SJCRH30 (cell line): ENCODE measurements around the gene MEX3C. TPM values are rescaled to one million over a fixed set of nuclear protein-coding genes. Genes with fewer than 3 reads are reported as not detected.
A peak's percentile ranks its signal among the peaks of the same experiment; 100 is the strongest.

ENCODE experiments used
- DNase-seq, 2 experiments: peaks; one replicate each; pipeline ENCODE4 v3.0.0-alpha.2; 2015 to 2020
- H3K27ac ChIP-seq: fragments of 250-450 bp; sonication (Bioruptor Pico); 2 replicates; pipeline ENCODE4 v1.5.1; 2020; ENCODE audit warnings: mild to moderate bottlenecking, moderate library complexity
- H3K27me3 ChIP-seq: fragments of 250-450 bp; sonication (Bioruptor Pico); 2 replicates; pipeline ENCODE4 v1.5.1; 2020; ENCODE audit warnings: mild to moderate bottlenecking, moderate library complexity
- H3K36me3 ChIP-seq: fragments of 250-450 bp; sonication (Bioruptor Pico); 2 replicates; pipeline ENCODE4 v1.5.1; 2020; ENCODE audit warnings: mild to moderate bottlenecking, moderate library complexity
- H3K4me1 ChIP-seq: fragments of 250-450 bp; sonication (Bioruptor Pico); 2 replicates; pipeline ENCODE4 v1.5.1; 2020; ENCODE audit warnings: mild to moderate bottlenecking, moderate library complexity
- H3K4me3 ChIP-seq: fragments of 250-450 bp; sonication (Bioruptor Pico); 2 replicates; pipeline ENCODE4 v1.5.1; 2020; ENCODE audit warnings: mild to moderate bottlenecking, moderate library complexity
- H3K9me3 ChIP-seq: fragments of 250-450 bp; sonication (Bioruptor Pico); replicated peaks from 2 replicates; pipeline ENCODE4 v1.5.1; 2020; ENCODE audit warnings: mild to moderate bottlenecking, moderate library complexity
- total RNA-seq: library from RNA; depleted of rRNA; stranded (reverse); fragments of >200 nt; shearing (Covaris generic); gene quantifications from 2 replicates; pipeline ENCODE4 v1.2.3, GENCODE V29; 2014; rRNA removed

Gene MEX3C
- 68.2 and 68.4 TPM in 2 replicates for total RNA-seq

- no peaks in the 10 kb centered on the region for H3K9me3 ChIP-seq
- H3K36me3 ChIP-seq, result peaks cover 25% of the 10 kb centered on the region
- peak within 1 kb of the TSS; percentile 89 for H3K27ac ChIP-seq
- peak within 1 kb of the TSS; percentile 96 for H3K4me3 ChIP-seq
- peak; percentile 98 to 99 for DNase-seq
- H3K4me1 ChIP-seq, result peaks cover 8% of the 10 kb centered on the region; the same call in 1 of the 2 replicates
- H3K27me3 ChIP-seq, result no peaks in the 10 kb centered on the region
Observed at GRCh38 chr18:51197661-51198424, at the start of gene MEX3C. Gene MEX3C (minus strand): TSS chr18:51197681. CDS start chr18:51197320, 361 bp downstream.

GRCh38 chr18:51241226-51241625, 43.7 kb upstream of the MEX3C start:
- Histone ChIP-seq H3K9me3 (no peaks in the 10 kb centered on the region), H3K27me3 (no peaks in the 10 kb centered on the region), H3K4me3 (no peak overlapping the region), H3K4me1 (peaks cover 3% of the 10 kb centered on the region; the same call in 1 of the 2 replicates), H3K36me3 (no peaks in the 10 kb centered on the region), H3K27ac (no peak overlapping the region)
- no peak for DNase-seq

GRCh38 chr18:51236225-51236624, 38.7 kb upstream of the MEX3C start:
- no peaks in the 10 kb centered on the region for H3K9me3 ChIP-seq
- peak; percentile 51 to 68 for DNase-seq
- no peaks in the 10 kb centered on the region for H3K36me3 ChIP-seq
- peaks cover 19% of the 10 kb centered on the region for H3K4me1 ChIP-seq
- H3K27ac ChIP-seq, result no peak overlapping the region
- no peak overlapping the region for H3K4me3 ChIP-seq
- no peaks in the 10 kb centered on the region for H3K27me3 ChIP-seq

- Histone ChIP-seq H3K36me3 (no peaks in the 10 kb centered on the region), H3K4me3 (no peak overlapping the region), H3K9me3 (no peaks in the 10 kb centered on the region), H3K27me3 (no peaks in the 10 kb centered on the region), H3K27ac (no peak overlapping the region), H3K4me1 (peaks cover 19% of the 10 kb centered on the region)
- peak; percentile 39 to 45 for DNase-seq
Observed at GRCh38 chr18:51235009-51235789, 37.7 kb upstream of the MEX3C start.

GRCh38 chr18:51234117-51235008, 36.9 kb upstream of the MEX3C start:
- Histone ChIP-seq H3K9me3 (no peaks in the 10 kb centered on the region), H3K27me3 (no peaks in the 10 kb centered on the region), H3K36me3 (no peaks in the 10 kb centered on the region), H3K27ac (no peak overlapping the region), H3K4me1 (peaks cover 19% of the 10 kb centered on the region), H3K4me3 (no peak overlapping the region)
- DNase-seq, result no peak

- H3K4me1 ChIP-seq, result no peaks in the 10 kb centered on the region
- H3K36me3 ChIP-seq, result no peaks in the 10 kb centered on the region
- DNase-seq, result no peak
- H3K27me3 ChIP-seq, result no peaks in the 10 kb centered on the region
- no peak overlapping the region for H3K4me3 ChIP-seq
- no peak overlapping the region for H3K27ac ChIP-seq
- H3K9me3 ChIP-seq, result no peaks in the 10 kb centered on the region
Observed at GRCh38 chr18:51229328-51229727, 31.8 kb upstream of the MEX3C start.

GRCh38 chr18:51227660-51228059, 30.2 kb upstream of the MEX3C start:
- no peak for DNase-seq
- Histone ChIP-seq H3K36me3 (no peaks in the 10 kb centered on the region), H3K27me3 (no peaks in the 10 kb centered on the region), H3K4me1 (no peaks in the 10 kb centered on the region), H3K9me3 (no peaks in the 10 kb centered on the region), H3K27ac (no peak overlapping the region), H3K4me3 (no peak overlapping the region)

GRCh38 chr18:51226587-51227350, 29.3 kb upstream of the MEX3C start:
- no peaks in the 10 kb centered on the region for H3K4me1 ChIP-seq
- H3K36me3 ChIP-seq, result no peaks in the 10 kb centered on the region
- DNase-seq, result no peak
- H3K9me3 ChIP-seq, result no peaks in the 10 kb centered on the region
- no peak overlapping the region for H3K4me3 ChIP-seq
- H3K27ac ChIP-seq, result no peak overlapping the region
- no peaks in the 10 kb centered on the region for H3K27me3 ChIP-seq

- H3K4me3 ChIP-seq, result no peak overlapping the region
- H3K36me3 ChIP-seq, result no peaks in the 10 kb centered on the region
- DNase-seq, result no peak
- H3K4me1 ChIP-seq, result no peaks in the 10 kb centered on the region
- H3K9me3 ChIP-seq, result no peaks in the 10 kb centered on the region
- no peak overlapping the region for H3K27ac ChIP-seq
- H3K27me3 ChIP-seq, result no peaks in the 10 kb centered on the region
Observed at GRCh38 chr18:51226068-51226467, 28.6 kb upstream of the MEX3C start.

- no peaks in the 10 kb centered on the region for H3K9me3 ChIP-seq
- peaks cover 11% of the 10 kb centered on the region for H3K4me1 ChIP-seq
- H3K27ac ChIP-seq, result no peak overlapping the region
- no peaks in the 10 kb centered on the region for H3K36me3 ChIP-seq
- no peak overlapping the region for H3K4me3 ChIP-seq
- no peaks in the 10 kb centered on the region for H3K27me3 ChIP-seq
- DNase-seq, result no peak
Observed at GRCh38 chr18:51212606-51213005, 15.1 kb upstream of the MEX3C start.

GRCh38 chr18:51211552-51211951, 14.1 kb upstream of the MEX3C start:
- H3K9me3 ChIP-seq, result no peaks in the 10 kb centered on the region
- peak; percentile 73 to 82 for DNase-seq
- H3K27ac ChIP-seq, result peak overlapping the region; percentile 32; the same call in 1 of the 2 replicates
- no peak overlapping the region for H3K4me3 ChIP-seq
- peaks cover 11% of the 10 kb centered on the region for H3K4me1 ChIP-seq
- no peaks in the 10 kb centered on the region for H3K27me3 ChIP-seq
- no peaks in the 10 kb centered on the region for H3K36me3 ChIP-seq

GRCh38 chr18:51196811-51197660, 445 bp downstream of the MEX3C start:
- peaks cover 9% of the 10 kb centered on the region; the same call in 1 of the 2 replicates for H3K4me1 ChIP-seq
- peak overlapping the region; percentile 96 for H3K4me3 ChIP-seq
- H3K27me3 ChIP-seq, result no peaks in the 10 kb centered on the region
- DNase-seq, result peak; percentile 38 to 42
- peaks cover 28% of the 10 kb centered on the region for H3K36me3 ChIP-seq
- no peaks in the 10 kb centered on the region for H3K9me3 ChIP-seq
- H3K27ac ChIP-seq, result peak overlapping the region; percentile 89

- Histone ChIP-seq H3K27me3 (no peaks in the 10 kb centered on the region), H3K4me3 (peak overlapping the region; percentile 96), H3K27ac (peak overlapping the region; percentile 89), H3K9me3 (no peaks in the 10 kb centered on the region), H3K4me1 (peaks cover 9% of the 10 kb centered on the region; the same call in 1 of the 2 replicates), H3K36me3 (peaks cover 33% of the 10 kb centered on the region)
- DNase-seq, result peak; percentile 14 to 30
Observed at GRCh38 chr18:51196118-51196810, 1.2 kb downstream of the MEX3C start.
